Body of pancreas (tissue), 4 donors: ENCODE results near the gene NBEA.

ENCODE experiments used
- POLR2A ChIP-seq, 3 donors: fragments of 450-650 bp; IDR thresholded peaks; one replicate each; pipeline ENCODE4 v1.6.1; 2016; ENCODE audit warnings: antibody characterized with exemption in 3 of 3, mild to moderate bottlenecking in 2 of 3
- TF ChIP-seq, protein P1 (sequence below), 7 experiments: fragments of 450-650 bp in 4 of 7; fragments of 200-600 bp in 3 of 7; sonication (generic) in 3 of 7; IDR thresholded peaks; one replicate each; pipeline ENCODE4 v1.5.1; 2016 to 2019; ENCODE audit warnings: antibody characterized with exemption in 7 of 7

DNA sequence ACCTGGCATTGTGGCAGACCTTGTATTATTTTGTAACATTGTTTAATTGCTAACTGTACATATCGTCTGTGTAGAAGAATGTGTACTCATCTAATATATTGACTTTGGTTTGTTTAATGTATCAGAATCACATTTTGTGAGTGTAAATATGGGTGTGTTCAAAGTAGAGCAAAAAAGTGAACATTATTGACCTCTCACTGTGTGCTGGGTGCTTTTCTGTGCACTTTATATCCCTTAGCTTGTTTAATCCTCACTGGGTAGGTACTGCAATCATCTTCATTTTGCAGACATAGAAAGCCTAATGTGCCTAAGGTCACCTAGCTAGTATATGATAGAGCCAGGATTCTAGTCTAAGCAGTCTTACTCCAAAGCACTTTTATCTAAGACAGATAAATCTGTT is 289.4 kb downstream of the NBEA start:
- TF ChIP-seq, protein P1, sequence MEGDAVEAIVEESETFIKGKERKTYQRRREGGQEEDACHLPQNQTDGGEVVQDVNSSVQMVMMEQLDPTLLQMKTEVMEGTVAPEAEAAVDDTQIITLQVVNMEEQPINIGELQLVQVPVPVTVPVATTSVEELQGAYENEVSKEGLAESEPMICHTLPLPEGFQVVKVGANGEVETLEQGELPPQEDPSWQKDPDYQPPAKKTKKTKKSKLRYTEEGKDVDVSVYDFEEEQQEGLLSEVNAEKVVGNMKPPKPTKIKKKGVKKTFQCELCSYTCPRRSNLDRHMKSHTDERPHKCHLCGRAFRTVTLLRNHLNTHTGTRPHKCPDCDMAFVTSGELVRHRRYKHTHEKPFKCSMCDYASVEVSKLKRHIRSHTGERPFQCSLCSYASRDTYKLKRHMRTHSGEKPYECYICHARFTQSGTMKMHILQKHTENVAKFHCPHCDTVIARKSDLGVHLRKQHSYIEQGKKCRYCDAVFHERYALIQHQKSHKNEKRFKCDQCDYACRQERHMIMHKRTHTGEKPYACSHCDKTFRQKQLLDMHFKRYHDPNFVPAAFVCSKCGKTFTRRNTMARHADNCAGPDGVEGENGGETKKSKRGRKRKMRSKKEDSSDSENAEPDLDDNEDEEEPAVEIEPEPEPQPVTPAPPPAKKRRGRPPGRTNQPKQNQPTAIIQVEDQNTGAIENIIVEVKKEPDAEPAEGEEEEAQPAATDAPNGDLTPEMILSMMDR (IDR thresholded peaks at IDR 0.05) = no peak
- no peak for TF ChIP-seq POLR2A (IDR thresholded peaks at IDR 0.05)
